ENCODE measurements around the gene PDZK1IP1. TPM values are rescaled to one million over a fixed set of nuclear protein-coding genes. Genes with fewer than 3 reads are reported as not detected.

Gene PDZK1IP1
- total and polyA plus RNA-seq, 2 donors from 2014 or later, result 245 to 2,553 TPM

- DNase-seq, result peak in 1 of 5 donors; percentile 49
- Histone ChIP-seq H3K9ac (ENCODE audit: low read length in 3 of 3) (peak overlapping the region in 2 of 3 donors; percentile 38 to 71), H3K36me3 (ENCODE audit: control insufficient read depth in 2 of 3, insufficient read depth in 3 of 3, low read length in 3 of 3) (peaks cover 0 to 9% (median 2%) of the 10 kb centered on the region in 3 donors), H3K27ac (ENCODE audit: low read depth in 2 of 2, low read length in 2 of 2) (peak overlapping the region; percentile 87 to 88), H3K27me3 (ENCODE audit: control insufficient read depth, insufficient read depth, low read length) (no peaks in the 10 kb centered on the region), H3K9me3 (ENCODE audit: control insufficient read depth in 2 of 3, insufficient read depth in 1 of 3, low read length in 3 of 3) (no peaks in the 10 kb centered on the region), H3K4me3 (ENCODE audit: low read length in 3 of 3) (peak overlapping the region; percentile 18 to 67 (median 59)), H3K4me1 (ENCODE audit: control insufficient read depth in 2 of 3, insufficient read depth in 2 of 3, low read depth in 1 of 3, low read length in 3 of 3) (peaks cover 0 to 29% (median 16%) of the 10 kb centered on the region in 3 donors)
- intact Hi-C loops (cut with DNase I), result no loop called here
- no peak for TF ChIP-seq CTCF (IDR thresholded peaks at IDR 0.05; ENCODE audit: borderline replicate concordance, extremely low read depth, insufficient read depth)
- no peak for FAIRE-seq
Observed at GRCh38 chr1:47178654-47179016, 11.2 kb downstream of the PDZK1IP1 start.

- Histone ChIP-seq H3K27me3 (ENCODE audit: control insufficient read depth, insufficient read depth, low read length) (no peaks in the 10 kb centered on the region), H3K4me1 (ENCODE audit: control insufficient read depth in 2 of 3, insufficient read depth in 2 of 3, low read depth in 1 of 3, low read length in 3 of 3) (peaks cover 0 to 23% (median 15%) of the 10 kb centered on the region in 3 donors), H3K9ac (ENCODE audit: low read length in 3 of 3) (peak overlapping the region in 1 of 3 donors; percentile 71), H3K4me3 (ENCODE audit: low read length in 3 of 3) (peak overlapping the region in 2 of 3 donors; percentile 59 to 67), H3K9me3 (ENCODE audit: control insufficient read depth in 2 of 3, insufficient read depth in 1 of 3, low read length in 3 of 3) (peaks cover 0 to 1% (median 0%) of the 10 kb centered on the region in 3 donors), H3K36me3 (ENCODE audit: control insufficient read depth in 2 of 3, insufficient read depth in 3 of 3, low read length in 3 of 3) (peaks cover 0 to 3% (median 0%) of the 10 kb centered on the region in 3 donors), H3K27ac (ENCODE audit: low read depth in 2 of 2, low read length in 2 of 2) (peak overlapping the region; percentile 87 to 88)
- FAIRE-seq, result no peak
- no peak for TF ChIP-seq CTCF (IDR thresholded peaks at IDR 0.05; ENCODE audit: borderline replicate concordance, extremely low read depth, insufficient read depth)
- DNase-seq, result peak in 1 of 5 donors; percentile 28
- intact Hi-C loops (cut with DNase I), result no loop called here
Observed at GRCh38 chr1:47178020-47178419, 11.8 kb downstream of the PDZK1IP1 start.

GRCh38 chr1:47175227-47175934 lies 14.5 kb downstream of the PDZK1IP1 start:
- Histone ChIP-seq H3K27me3 (ENCODE audit: control insufficient read depth, insufficient read depth, low read length) (no peaks in the 10 kb centered on the region), H3K36me3 (ENCODE audit: control insufficient read depth in 2 of 3, insufficient read depth in 3 of 3, low read length in 3 of 3) (no peaks in the 10 kb centered on the region), H3K27ac (ENCODE audit: low read depth in 2 of 2, low read length in 2 of 2) (no peak overlapping the region), H3K4me1 (ENCODE audit: control insufficient read depth in 2 of 3, insufficient read depth in 2 of 3, low read depth in 1 of 3, low read length in 3 of 3) (peaks cover 0 to 15% (median 9%) of the 10 kb centered on the region in 3 donors), H3K4me3 (ENCODE audit: low read length in 3 of 3) (no peak overlapping the region), H3K9ac (ENCODE audit: low read length in 3 of 3) (no peak overlapping the region), H3K9me3 (ENCODE audit: control insufficient read depth in 2 of 3, insufficient read depth in 1 of 3, low read length in 3 of 3) (peaks cover 0 to 4% (median 0%) of the 10 kb centered on the region in 3 donors)
- intact Hi-C loops (cut with DNase I), result no loop called here
- no peak for FAIRE-seq
- peak; percentile 96 for TF ChIP-seq CTCF (IDR thresholded peaks at IDR 0.05; ENCODE audit: borderline replicate concordance, extremely low read depth, insufficient read depth)
- peak in 4 of 5 donors; percentile 65 to 78 (median 71) for DNase-seq

All from kidney (tissue), 14 donors.